Middle frontal gyrus (tissue), 1 donor: ENCODE measurements around the gene NCBP2L.
"Not testable (repeated sequence)": the region's sequence is repeated elsewhere in the genome, so short reads cannot be mapped to it uniquely, and the experiment has no call there.

Experiments used
- DNase-seq: peaks from one replicate; pipeline ENCODE4 v3.0.0-alpha.2; 2015; ENCODE audit warnings: low spot score; ENCODE audit errors: extremely low spot score

NCBP2L gene

DNA sequence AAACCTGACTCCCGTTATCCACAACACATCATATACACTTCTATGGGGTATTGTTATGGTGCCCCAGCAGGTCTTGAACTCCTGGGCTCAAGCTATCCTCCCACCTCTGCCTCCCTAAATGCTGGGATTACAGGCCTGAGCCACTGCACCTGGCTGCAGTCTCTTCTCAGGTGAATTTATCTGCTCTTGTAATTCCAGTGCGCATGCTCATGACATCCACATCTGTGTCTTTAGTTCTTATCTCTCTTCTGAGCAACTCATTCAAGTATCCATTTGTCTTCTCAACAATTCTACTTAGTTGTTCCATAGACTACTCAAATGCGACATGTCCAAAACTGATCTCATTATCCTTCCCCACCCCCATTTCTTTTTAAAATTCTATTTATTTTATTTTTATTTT lies 27.6 kb downstream of the NCBP2L start:
- no peak for DNase-seq

DNA sequence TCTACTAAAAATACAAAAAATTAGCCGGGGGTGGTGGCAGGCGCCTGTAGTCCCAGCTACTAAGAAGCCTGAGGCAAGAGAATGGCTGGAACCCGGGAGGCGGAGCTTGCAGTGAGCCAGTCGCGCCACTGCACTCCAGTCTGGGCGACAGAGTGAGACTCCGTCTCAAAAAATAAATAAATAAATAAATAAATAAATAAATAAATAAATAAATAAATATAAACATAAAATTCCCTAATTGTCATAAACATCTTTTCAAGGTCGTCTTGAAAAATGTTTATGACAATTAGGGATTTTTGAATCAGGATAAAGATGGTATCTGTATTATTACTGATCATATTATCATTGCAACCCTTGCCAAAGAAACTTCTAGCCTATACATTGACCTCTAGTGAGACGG lies 32.5 kb downstream of the NCBP2L start:
- DNase-seq, result not testable (repeated sequence)

DNA sequence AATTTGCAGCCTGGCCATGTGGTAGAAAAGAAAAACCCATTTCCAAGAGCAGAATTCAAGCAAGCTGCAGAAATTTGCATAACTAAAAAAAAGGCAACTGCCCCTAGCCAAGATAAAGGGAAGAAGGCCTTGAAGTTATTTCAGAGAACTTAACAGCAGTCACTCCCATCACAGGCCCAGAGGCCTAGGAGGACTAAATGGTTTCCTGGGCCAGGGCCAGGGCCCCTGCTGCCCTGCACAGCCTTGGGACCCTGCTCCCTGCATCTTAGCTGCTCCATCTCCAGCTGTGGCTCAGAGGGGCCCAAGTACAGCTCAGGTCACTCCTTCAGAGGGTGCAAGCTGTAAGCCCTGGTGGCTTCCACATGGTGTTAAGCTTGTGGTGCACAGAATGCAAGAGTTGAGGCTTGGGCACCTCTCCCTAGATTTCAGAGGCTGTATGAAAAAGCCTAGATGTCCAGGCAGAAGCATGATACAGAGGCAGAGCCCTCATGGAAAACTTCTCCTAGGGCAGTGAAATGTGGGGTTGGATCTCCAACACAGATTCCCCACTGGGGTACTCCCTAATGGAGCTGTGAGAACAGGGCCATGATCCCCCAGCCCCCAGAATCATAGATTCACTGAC lies 41.5 kb downstream of the NCBP2L start:
- no peak for DNase-seq

DNA sequence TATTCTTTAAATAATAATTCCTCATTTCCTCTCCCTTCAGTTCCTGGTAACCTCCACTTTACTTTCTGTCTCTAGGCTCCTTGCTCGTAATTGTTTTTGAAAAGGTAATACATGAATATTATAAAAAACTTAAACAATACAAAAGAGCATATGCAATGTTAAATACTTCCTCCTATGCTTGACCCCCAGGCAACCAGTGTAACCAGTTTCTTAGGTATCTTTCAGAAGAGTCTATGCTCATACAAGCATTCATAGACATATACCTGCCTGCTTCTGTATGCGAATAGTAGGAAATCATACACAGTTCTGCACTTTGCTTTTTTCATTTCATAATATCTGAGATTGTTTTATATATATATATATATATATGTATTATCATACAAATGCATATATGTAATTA lies 45.5 kb downstream of the NCBP2L start:
- DNase-seq, result no peak

DNA sequence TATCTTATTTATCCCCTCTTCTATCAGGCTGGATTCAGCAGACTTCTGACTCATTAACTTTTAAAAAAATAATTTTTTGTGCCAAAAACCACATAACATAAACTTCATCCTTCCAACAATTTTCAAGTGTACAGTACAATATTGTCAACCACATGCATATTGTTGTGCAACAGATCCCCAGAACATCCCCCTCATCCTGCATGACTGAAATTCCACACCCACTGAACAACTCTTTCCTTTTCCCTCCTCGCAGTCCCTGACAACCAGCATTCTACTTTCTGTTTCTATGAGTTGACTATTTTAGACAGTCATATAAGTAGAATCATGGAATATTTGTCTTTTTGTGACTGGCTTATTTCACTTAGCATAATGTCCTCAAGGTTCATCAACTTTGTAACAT lies 45.9 kb downstream of the NCBP2L start:
- no peak for DNase-seq

DNA sequence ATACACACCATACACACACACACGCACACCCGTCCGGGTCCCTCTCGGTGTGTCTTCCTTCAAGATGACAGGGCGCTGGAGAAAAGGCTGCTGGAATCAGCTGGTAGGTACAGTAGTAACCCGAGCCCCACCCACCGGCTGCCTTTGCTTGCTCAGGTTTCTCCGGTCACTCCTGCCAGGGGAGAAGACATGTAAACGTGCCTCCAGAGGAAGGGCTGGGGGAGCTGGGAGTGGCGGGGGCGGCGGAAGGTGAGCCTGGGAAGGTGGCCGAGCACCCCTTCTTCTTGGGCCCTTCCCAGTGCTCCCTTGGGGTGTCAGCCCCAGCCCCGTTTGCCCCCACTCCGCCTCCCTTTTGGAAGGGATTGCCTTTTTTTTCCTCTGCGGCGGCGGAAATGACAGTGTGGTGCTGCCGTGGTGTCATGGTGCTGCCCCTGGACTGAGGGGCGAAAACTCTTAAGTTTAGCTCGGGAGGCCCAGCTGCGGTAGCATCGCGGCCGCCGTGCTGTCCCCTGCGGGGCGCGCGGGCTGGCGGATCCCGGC lies 48.2 kb downstream of the NCBP2L start, which contains the start of gene MID2:
TSS of gene MID2 (plus strand) at position 169 of the 540 bp plus-strand sequence. CDS start 561 bp downstream, outside the sequence.
- DNase-seq, result no peak

DNA sequence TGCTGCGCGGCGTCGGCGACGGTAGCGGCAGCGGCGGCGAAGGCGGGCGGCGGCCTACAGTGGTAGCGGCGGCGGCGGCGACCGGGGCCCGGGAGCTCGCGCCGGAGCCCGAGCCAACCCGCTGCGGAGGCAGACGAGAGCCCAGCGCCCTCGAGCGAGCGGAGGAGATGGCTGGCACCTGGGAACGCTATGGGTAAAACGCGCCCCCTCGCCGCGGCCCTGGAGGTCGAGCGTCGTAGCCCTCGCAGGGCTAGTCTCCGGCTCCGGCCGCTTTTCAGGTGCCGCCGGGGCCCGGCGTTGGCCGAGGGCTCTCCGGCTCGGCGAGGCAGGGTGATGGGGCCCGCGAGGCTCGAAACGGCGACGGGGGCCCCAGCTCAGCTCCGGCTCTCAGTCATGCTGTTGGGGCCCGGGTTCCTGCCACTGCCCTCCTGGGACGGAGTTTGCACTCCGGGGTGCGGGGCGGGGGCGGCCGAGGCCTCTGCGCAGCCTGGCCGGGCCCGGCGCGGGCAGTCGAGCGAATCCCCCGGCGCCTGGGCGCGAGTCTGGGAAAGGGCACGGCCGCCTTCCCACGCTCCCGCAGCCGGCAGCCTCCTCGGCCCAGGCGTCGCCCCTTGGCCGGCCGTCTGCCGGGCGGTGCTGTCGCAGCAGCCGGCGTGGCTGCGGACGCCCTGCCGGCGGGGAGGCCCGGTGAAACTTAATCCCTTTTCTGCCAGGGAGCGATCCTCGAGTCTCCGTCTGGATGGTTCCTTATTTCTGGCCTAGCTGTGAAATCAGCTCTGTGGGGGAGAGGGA lies 48.9 kb downstream of the NCBP2L start:
- DNase-seq, result no peak

DNA sequence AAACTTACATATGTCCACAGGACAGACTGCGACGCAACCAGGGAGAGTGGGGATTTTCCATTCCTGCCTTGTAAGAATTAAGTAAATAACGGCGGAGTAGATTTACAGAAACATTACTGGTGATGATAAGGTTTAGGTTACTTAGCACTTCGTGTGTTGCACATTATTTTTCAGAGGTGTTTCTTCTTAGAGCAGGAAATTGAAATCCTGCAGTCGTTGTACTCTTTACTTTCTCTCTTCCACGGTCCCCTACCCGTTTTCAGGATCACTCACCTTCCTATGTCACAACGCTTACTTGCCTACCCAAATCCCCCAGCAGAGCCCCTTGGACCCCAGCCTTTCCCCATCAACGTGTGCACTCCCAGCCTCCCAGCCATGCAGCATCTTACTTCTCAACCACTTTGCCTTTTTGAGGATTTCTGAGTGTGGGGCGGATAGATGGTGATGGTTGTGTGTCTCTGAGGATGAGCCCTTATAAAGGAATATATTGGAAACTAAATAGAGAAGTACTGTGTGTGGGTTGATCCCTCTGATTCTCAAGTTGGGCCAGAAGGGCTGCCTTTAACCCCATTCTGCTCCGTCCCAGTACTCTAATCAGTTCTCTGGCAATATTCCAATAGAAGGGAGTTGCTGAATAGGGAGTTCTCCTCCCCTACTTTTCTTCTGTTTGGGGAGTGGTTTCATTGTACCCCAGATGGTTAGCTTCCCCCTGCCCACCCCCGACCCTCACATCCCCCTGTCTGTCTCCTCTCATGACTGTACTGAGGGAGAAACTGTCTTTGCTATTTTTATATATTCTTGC lies 49.7 kb downstream of the NCBP2L start:
- no peak for DNase-seq

DNA sequence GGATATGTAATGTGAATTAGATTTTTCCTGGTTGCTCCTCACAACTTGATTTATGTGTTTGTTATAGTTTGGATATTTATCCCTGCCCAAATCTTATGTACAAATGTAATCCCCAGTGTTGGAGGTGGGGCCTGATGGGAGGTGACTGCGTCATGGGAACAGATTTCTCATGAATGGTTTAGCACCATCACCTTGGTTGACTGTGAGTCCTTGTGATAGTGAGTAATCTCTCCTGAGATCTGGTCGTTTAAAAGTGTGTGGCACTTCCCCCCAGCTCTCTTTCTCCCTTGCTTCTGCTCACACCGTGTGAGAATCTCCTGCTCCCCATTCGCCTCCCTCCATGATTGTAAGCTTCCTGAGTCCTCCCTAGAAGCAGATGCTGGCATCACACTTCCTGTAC lies 50.3 kb downstream of the NCBP2L start:
- DNase-seq, result no peak

DNA sequence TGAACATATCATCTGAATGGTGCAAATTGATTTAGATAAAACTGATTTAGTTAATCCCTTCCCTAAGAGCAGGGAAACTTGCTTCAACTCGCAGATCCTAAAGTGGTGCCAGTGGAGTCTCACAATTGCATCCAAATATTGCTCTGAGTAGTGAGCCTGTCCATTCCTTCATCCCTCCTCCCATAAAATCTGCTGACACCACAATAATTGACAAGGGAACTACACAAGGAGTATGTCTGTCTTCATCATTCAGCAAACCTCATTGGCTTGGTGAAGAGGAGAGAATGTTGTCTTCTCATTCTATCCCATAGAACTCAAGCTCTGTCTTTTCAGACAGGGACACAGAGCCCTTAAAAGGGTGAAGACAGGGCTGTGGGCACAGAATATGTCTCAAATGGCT lies 52.3 kb downstream of the NCBP2L start:
- no peak for DNase-seq

DNA sequence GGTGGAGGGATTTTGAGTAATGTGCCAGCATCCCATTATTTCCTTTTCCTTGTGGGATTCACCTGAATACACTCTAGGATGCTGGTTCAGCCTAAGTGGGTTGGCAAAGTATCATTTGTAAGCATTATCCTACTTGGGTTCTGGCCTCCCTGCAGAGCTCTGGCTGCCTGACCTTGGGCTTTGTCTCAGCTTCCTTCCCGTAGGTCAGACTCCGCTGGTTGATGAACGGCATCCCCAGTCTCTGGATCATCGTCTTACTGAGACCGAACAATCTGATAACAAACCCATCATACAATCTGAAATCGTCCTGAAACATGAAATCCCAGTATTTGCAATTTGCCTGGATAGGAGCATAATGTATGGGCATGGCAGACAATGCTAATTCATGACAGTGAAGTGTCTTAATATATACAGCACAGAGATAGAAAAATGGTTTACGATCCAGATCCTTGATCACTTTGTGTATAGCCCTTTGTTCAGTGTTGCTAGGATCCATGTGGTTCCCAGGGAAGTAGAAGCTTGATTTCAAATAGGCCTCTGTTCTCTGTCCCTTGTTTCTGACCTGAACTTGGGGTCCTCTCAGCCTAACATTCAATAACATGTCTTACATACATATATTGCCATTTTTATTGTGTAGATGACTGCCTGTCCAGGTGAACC lies 53.7 kb downstream of the NCBP2L start:
- DNase-seq, result no peak

DNA sequence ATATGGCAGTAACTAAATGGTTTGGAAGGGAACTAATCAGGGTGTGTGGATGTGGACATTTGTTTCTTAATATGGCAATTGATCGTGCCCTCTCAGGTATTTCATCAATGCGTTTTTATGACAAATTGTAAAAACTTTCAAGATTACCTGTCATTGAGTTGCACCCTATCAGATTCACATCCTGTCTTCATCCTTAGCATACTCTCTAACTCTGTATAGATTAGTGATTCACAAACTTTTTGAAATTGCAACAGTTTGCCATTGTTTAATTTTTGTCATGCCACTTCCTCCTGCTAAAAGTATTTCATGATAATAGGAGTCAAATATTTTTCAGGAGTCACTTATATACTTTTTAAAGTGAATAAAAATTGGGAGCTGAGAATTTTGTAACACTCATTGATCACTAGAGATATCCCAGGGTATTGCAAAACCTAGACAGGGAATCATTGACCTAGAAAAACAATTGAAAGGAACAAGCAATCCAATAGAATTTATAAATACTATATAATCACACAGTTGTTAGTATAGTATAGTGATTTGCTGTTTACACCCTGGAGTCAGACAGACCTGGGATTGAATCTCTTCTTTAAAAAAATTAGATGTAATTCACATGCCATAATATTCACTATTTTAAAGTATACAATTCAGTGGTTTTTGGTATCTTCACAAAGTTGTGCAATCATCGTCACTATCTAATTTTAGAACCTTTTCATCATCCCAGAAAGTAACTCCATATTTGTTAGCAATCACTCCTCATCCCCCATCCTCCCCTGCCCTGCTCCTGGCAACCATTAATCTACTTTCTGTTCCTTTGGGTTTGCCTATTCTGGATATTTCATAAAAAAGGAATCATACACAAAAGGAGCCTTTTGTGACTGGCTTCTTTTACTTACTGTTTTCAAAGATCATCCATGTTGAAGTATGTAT lies 57.0 kb downstream of the NCBP2L start:
- no peak for DNase-seq

DNA sequence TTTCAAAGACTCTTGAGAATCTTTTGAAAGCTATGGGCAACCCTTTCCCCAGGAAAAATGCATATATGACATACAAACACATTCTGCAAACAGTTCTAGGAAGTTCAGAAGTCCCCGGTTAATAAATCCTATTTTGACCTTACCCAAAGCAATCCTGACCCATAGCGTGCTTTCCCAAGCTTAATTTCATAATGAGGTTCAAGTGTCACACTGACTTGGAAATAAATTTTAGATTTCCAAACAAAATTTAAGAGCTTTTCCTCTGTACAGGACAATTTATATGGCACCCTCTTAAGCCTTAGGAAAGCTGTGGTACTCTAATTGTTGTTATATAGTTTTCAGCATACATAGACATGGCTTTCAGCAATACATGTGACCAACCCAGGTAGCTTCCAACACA lies 59.4 kb downstream of the NCBP2L start:
- no peak for DNase-seq

DNA sequence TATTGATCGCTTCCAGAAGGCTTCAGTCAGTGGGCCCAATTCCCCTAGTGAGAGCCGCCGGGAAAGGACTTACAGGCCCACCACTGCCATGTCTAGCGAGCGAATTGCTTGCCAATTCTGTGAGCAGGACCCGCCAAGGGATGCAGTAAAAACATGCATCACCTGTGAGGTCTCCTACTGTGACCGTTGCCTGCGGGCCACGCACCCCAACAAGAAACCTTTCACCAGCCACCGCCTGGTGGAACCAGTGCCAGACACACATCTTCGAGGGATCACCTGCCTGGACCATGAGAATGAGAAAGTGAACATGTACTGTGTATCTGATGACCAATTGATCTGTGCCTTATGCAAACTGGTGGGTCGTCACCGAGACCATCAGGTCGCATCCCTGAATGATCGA lies 63.4 kb downstream of the NCBP2L start:
- no peak for DNase-seq

DNA sequence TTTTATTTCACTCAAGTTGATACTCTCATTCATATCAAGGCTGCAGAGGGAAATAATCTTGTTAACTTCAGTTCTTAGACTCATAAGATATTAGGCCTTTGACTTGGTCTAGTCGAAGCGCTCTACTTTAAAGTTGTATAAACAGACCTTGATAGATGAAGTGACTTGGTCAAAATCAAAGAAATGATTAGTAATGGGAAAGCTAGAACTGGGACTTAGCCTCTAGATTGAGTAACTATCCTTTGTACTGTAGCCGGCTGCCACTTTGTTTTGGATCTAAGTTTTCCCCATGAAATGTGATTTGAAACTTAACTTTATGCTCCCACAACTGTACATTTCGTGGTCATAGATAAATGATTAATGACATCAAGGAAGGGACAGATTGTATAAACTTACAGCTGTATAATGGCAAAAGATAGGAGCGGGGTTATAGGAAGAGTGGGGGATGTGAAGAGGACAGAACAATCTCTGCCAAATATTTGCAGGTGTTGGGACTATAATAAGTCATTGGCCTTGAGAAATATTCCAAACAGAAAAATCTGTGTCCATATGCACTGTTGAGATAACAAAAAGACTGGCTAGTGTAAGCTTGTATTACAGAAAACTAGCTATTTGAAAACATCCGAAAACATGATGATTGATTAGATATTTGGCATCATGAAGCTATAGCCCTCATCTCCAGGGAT lies 65.3 kb downstream of the NCBP2L start:
- DNase-seq, result no peak
